ENCODE data around the gene GLT1D1. TPM values are rescaled to one million over a fixed set of nuclear protein-coding genes. Genes with fewer than 3 reads are reported as not detected.

GLT1D1 gene
- total and polyA plus RNA-seq, 8 donors = 1.0 to 17.6 (median 2.6) TPM

- Histone ChIP-seq H3K9me3 (no peaks in the 10 kb centered on the region), H3K27ac (no peak overlapping the region), H3K4me1 (no peaks in the 10 kb centered on the region), H3K36me3 (no peaks in the 10 kb centered on the region), H3K27me3 (no peaks in the 10 kb centered on the region), H3K4me3 (no peak overlapping the region)
- intact Hi-C loops (cut with DNase I) = no loop called here
- no peak for TF ChIP-seq CTCF (IDR thresholded peaks at IDR 0.05)
- ATAC-seq (no peak), DNase-seq (no peak)
These were observed 149.1 kb downstream of the GLT1D1 start for GRCh38 chr12:129002427-129002826.

GRCh38 chr12:129005416-129005815 lies 152.1 kb downstream of the GLT1D1 start:
- intact Hi-C loops (cut with DNase I) = no loop called here
- H3K4me3 ChIP-seq = no peak overlapping the region
- no peaks in the 10 kb centered on the region for H3K27me3 ChIP-seq
- no peaks in the 10 kb centered on the region for H3K4me1 ChIP-seq
- H3K27ac ChIP-seq = no peak overlapping the region
- no peak for TF ChIP-seq CTCF (IDR thresholded peaks at IDR 0.05)
- no peaks in the 10 kb centered on the region for H3K9me3 ChIP-seq
- no peaks in the 10 kb centered on the region for H3K36me3 ChIP-seq
- DNase-seq (no peak), ATAC-seq (no peak)

- no peaks in the 10 kb centered on the region for H3K27me3 ChIP-seq
- TF ChIP-seq CTCF (IDR thresholded peaks at IDR 0.05) = no peak
- no peak for DNase-seq
- no peak overlapping the region for H3K4me3 ChIP-seq
- H3K36me3 ChIP-seq = no peaks in the 10 kb centered on the region
- intact Hi-C loops (cut with DNase I) = no loop called here
- no peak for ATAC-seq
- no peaks in the 10 kb centered on the region for H3K4me1 ChIP-seq
- H3K27ac ChIP-seq = no peak overlapping the region
- H3K9me3 ChIP-seq = no peaks in the 10 kb centered on the region
These were observed 152.6 kb downstream of the GLT1D1 start for GRCh38 chr12:129005829-129006228.

GRCh38 chr12:129009833-129010622 lies 156.8 kb downstream of the GLT1D1 start:
- Histone ChIP-seq H3K4me1 (no peaks in the 10 kb centered on the region), H3K36me3 (no peaks in the 10 kb centered on the region), H3K4me3 (no peak overlapping the region), H3K9me3 (no peaks in the 10 kb centered on the region), H3K27ac (no peak overlapping the region), H3K27me3 (no peaks in the 10 kb centered on the region)
- no peak for TF ChIP-seq CTCF (IDR thresholded peaks at IDR 0.05)
- ATAC-seq (no peak), DNase-seq (no peak)
- intact Hi-C loops (cut with DNase I) = no loop called here

GRCh38 chr12:129016159-129016558 lies 162.9 kb downstream of the GLT1D1 start:
- H3K4me1 ChIP-seq = no peaks in the 10 kb centered on the region
- peaks cover 0 to 21% of the 10 kb centered on the region in 2 donors for H3K9me3 ChIP-seq
- intact Hi-C loops (cut with DNase I) = no loop called here
- no peak overlapping the region for H3K4me3 ChIP-seq
- no peaks in the 10 kb centered on the region for H3K27me3 ChIP-seq
- H3K36me3 ChIP-seq = no peaks in the 10 kb centered on the region
- TF ChIP-seq CTCF (IDR thresholded peaks at IDR 0.05) = no peak
- no peak for DNase-seq
- ATAC-seq = no peak
- H3K27ac ChIP-seq = no peak overlapping the region
